ENCODE measurements around the gene FKBP6.

GRCh38 chr7:73397521-73398281 lies 69.7 kb downstream of the FKBP6 start:
- TF ChIP-seq POLR2AphosphoS5 (IDR thresholded peaks at IDR 0.05; ENCODE audit: low read depth, low read length) (no peak), TAF1 (IDR thresholded peaks at IDR 0.05; ENCODE audit: low read depth, low read length) (no peak), POLR2A (IDR thresholded peaks at IDR 0.05; ENCODE audit: low read depth, low read length) (no peak), SPI1 (IDR thresholded peaks at IDR 0.05; ENCODE audit: low read depth, low read length) (no peak)

Measured in GM12891 (cell line).